GM23338 (cell line): Measurements from ENCODE around the gene HLX. TPM values are rescaled to one million over a fixed set of nuclear protein-coding genes. Genes with fewer than 3 reads are reported as not detected.

ENCODE experiments used
- ATAC-seq: fragments of 200-7000 bp; cut with Tn5 transposase; 3 replicates; pipeline ENCODE4 v1.9.1; 2020
- DNase-seq: peaks from one replicate; pipeline ENCODE4 v3.0.0-alpha.2; 2015; ENCODE audit warnings: low spot score
- H2AFZ ChIP-seq: fragments of 200-600 bp; sonication (generic); 2 replicates; pipeline ENCODE4 v1.8.0; 2016; ENCODE audit warnings: antibody characterized with exemption, mild to moderate bottlenecking, moderate library complexity
- H3F3A ChIP-seq: fragments of 200-600 bp; sonication (generic); replicated peaks from 2 replicates; pipeline ENCODE4 v1.8.0; 2017; ENCODE audit warnings: antibody characterized with exemption, mixed run types, low read depth
- H3K27ac ChIP-seq: fragments of 200-600 bp; sonication (generic); 2 replicates; pipeline ENCODE4 v1.6.1; 2016; ENCODE audit warnings: low read depth
- H3K27me3 ChIP-seq: fragments of 200-600 bp; sonication (generic); 2 replicates; pipeline ENCODE4 v1.8.0; 2016; ENCODE audit warnings: mild to moderate bottlenecking, mixed run types, moderate library complexity; ENCODE audit not compliant: insufficient read depth
- H3K36me3 ChIP-seq: fragments of 200-600 bp; sonication (generic); 2 replicates; pipeline ENCODE4 v1.8.0; 2016; ENCODE audit warnings: mild to moderate bottlenecking; ENCODE audit not compliant: insufficient read depth
- H3K4me1 ChIP-seq: fragments of 200-600 bp; sonication (generic); 2 replicates; pipeline ENCODE4 v1.8.0; 2016; ENCODE audit warnings: mild to moderate bottlenecking, moderate library complexity; ENCODE audit not compliant: insufficient read depth
- H3K4me2 ChIP-seq: fragments of 200-600 bp; sonication (generic); 2 replicates; pipeline ENCODE4 v1.7.1; 2017; ENCODE audit warnings: mixed run types
- H3K4me3 ChIP-seq: fragments of 200-600 bp; sonication (generic); 2 replicates; pipeline ENCODE4 v1.6.1; 2016; ENCODE audit warnings: mixed run types
- H3K79me2 ChIP-seq: fragments of 200-600 bp; sonication (generic); replicated peaks from 2 replicates; pipeline ENCODE4 v1.8.0; 2017; ENCODE audit warnings: mild to moderate bottlenecking; ENCODE audit not compliant: insufficient read depth
- H3K9me2 ChIP-seq: fragments of 200-600 bp; sonication (generic); 2 replicates; pipeline ENCODE4 v1.8.0; 2017; ENCODE audit not compliant: insufficient read depth
- H4K20me1 ChIP-seq: fragments of 200-600 bp; sonication (generic); replicated peaks from 2 replicates; pipeline ENCODE4 v1.8.0; 2017; ENCODE audit warnings: mild to moderate bottlenecking; ENCODE audit not compliant: insufficient read depth
- H3K27ac Mint-ChIP-seq: 2 replicates; pipeline ENCODE4 v1.8.0; 2020; ENCODE audit warnings: inconsistent platforms, mild to moderate bottlenecking, moderate library complexity, mixed read lengths
- H3K27me3 Mint-ChIP-seq: 3 replicates; pipeline ENCODE4 v1.8.0; 2022; ENCODE audit warnings: low read depth, mild to moderate bottlenecking, moderate library complexity, mixed read lengths, inconsistent platforms; ENCODE audit not compliant: insufficient read depth, poor library complexity
- H3K36me3 Mint-ChIP-seq: 3 replicates; pipeline ENCODE4 v1.8.0; 2021; ENCODE audit warnings: low read depth, mild to moderate bottlenecking, inconsistent platforms, moderate library complexity, mixed read lengths
- H3K4me1 Mint-ChIP-seq: 3 replicates; pipeline ENCODE4 v1.8.0; 2020; ENCODE audit warnings: mild to moderate bottlenecking, inconsistent platforms, mixed read lengths
- H3K4me3 Mint-ChIP-seq: 3 replicates; pipeline ENCODE4 v1.8.0; 2021; ENCODE audit warnings: moderate library complexity, mild to moderate bottlenecking, inconsistent platforms, mixed read lengths
- H3K9me3 Mint-ChIP-seq: 3 replicates; pipeline ENCODE4 v1.8.0; 2020; ENCODE audit warnings: moderate library complexity, mild to moderate bottlenecking, inconsistent platforms, mixed read lengths
- CREB1 ChIP-seq: fragments of 250-450 bp; sonication (Bioruptor Pico); IDR thresholded peaks from 2 replicates; pipeline ENCODE4 v1.5.0; 2020; ENCODE audit warnings: low read depth, mild to moderate bottlenecking, moderate library complexity
- CTCF ChIP-seq, 2 experiments: fragments of 200-600 bp in 1 of 2; sonication (generic) in 1 of 2; conservative IDR thresholded peaks; 2 replicates each; pipeline versions ENCODE4 v1.5.1 to v1.6.1; 2016 to 2017; ENCODE audit warnings: antibody characterized with exemption in 2 of 2, low read depth in 2 of 2, mild to moderate bottlenecking in 2 of 2, moderate library complexity in 1 of 2
- EZH2 ChIP-seq: fragments of 200-600 bp; sonication (generic); IDR thresholded peaks from one replicate; pipeline ENCODE4 v1.8.0; 2017; ENCODE audit warnings: antibody characterized with exemption, mild to moderate bottlenecking, low read depth; ENCODE audit not compliant: unreplicated experiment
- EZH2phosphoT487 ChIP-seq: fragments of 200-600 bp; sonication (generic); IDR thresholded peaks from one replicate; pipeline ENCODE4 v1.8.1; 2018; ENCODE audit warnings: antibody characterized with exemption; ENCODE audit not compliant: unreplicated experiment
- JUNB ChIP-seq: IDR thresholded peaks from one replicate; pipeline ENCODE4 v1.6.1; 2016; ENCODE audit warnings: antibody characterized with exemption; ENCODE audit not compliant: unreplicated experiment
- REST ChIP-seq: IDR thresholded peaks from one replicate; pipeline ENCODE4 v1.6.1; 2018; ENCODE audit warnings: antibody characterized with exemption; ENCODE audit not compliant: unreplicated experiment
- STAT1 ChIP-seq: IDR thresholded peaks from one replicate; pipeline ENCODE4 v1.6.1; 2016; ENCODE audit warnings: antibody characterized with exemption; ENCODE audit not compliant: unreplicated experiment
- ZNF114 ChIP-seq: fragments of 250-450 bp; sonication (Bioruptor Pico); IDR thresholded peaks from 2 replicates; pipeline ENCODE4 v1.5.0; 2020; ENCODE audit warnings: mild to moderate bottlenecking, moderate library complexity
- ZNF331 ChIP-seq: fragments of 250-450 bp; sonication (Bioruptor Pico); IDR thresholded peaks from 2 replicates; pipeline ENCODE4 v1.5.0; 2020; ENCODE audit warnings: low read depth, mild to moderate bottlenecking, moderate library complexity
- ZNF462 ChIP-seq: fragments of 250-450 bp; sonication (Bioruptor Pico); IDR thresholded peaks from 2 replicates; pipeline ENCODE4 v1.5.0; 2020; ENCODE audit warnings: mild to moderate bottlenecking, moderate library complexity
- polyA plus RNA-seq: library from polyadenylated mRNA; unstranded; fragments of >200 nt; fragmentation: Nextera tagmentation; extraction: Ambion mirVana; gene quantifications from 2 replicates; pipeline ENCODE4 v1.2.1, GENCODE V29; 2016
- total RNA-seq: library from RNA; depleted of rRNA; stranded (reverse); fragments of >200 nt; shearing (Covaris generic); gene quantifications from 2 replicates; pipeline ENCODE4 v1.2.3, GENCODE V29; 2014

Gene HLX
- total and polyA plus RNA-seq, 2 experiments from 2014 or later: 0.07 TPM; not detected in 1

- no peak overlapping the region for H3K4me3 ChIP-seq
- TF ChIP-seq ZNF331 (CRISPR knock-in tag) (no peak), EZH2phosphoT487 (no peak), STAT1 (no peak), CTCF (conservative IDR thresholded peaks at IDR 0.05; ENCODE audit: low read depth in 2 of 2) (no peak), CREB1 (CRISPR knock-in tag) (no peak), EZH2 (no peak), REST (no peak), ZNF462 (no peak), ZNF114 (CRISPR knock-in tag) (no peak), JUNB (no peak)
- no peak overlapping the region for H3K4me2 ChIP-seq
- H4K20me1 ChIP-seq: no peaks in the 10 kb centered on the region
- no peak for ATAC-seq
- H3F3A ChIP-seq: no peaks in the 10 kb centered on the region
- Mint-ChIP-seq H3K4me3 (no peak overlapping the region), H3K4me1 (peaks cover 6% of the 10 kb centered on the region; the same call in 2 of the 3 replicates), H3K27ac (no peak overlapping the region), H3K9me3 (no peaks in the 10 kb centered on the region), H3K27me3 (no peaks in the 10 kb centered on the region), H3K36me3 (no peaks in the 10 kb centered on the region)
- no peak overlapping the region for H3K27ac ChIP-seq
- no peaks in the 10 kb centered on the region for H3K9me2 ChIP-seq
- DNase-seq: no peak
- H3K4me1 ChIP-seq: no peaks in the 10 kb centered on the region
- H3K79me2 ChIP-seq: no peaks in the 10 kb centered on the region
- no peaks in the 10 kb centered on the region for H3K27me3 ChIP-seq
- H3K36me3 ChIP-seq: no peaks in the 10 kb centered on the region
- no peak overlapping the region for H2AFZ ChIP-seq
Observed at GRCh38 chr1:220929304-220929703, 50.1 kb downstream of the HLX start.
